Measurements from ENCODE around the gene EPS8L3. TPM values are rescaled to one million over a fixed set of nuclear protein-coding genes. Genes with fewer than 3 reads are reported as not detected.

EPS8L3 gene
- polyA plus RNA-seq, 1 donor (not counting 4 experiments of a cell fraction or from before 2014, with no cell fraction given) = not detected

- Histone ChIP-seq H3K9ac (ENCODE audit: control insufficient read depth, extremely low read depth, insufficient read depth, low read length) (no peak overlapping the region), H3K9me1 (ENCODE audit: control insufficient read depth, extremely low read depth, insufficient read depth, low read length) (no peaks in the 10 kb centered on the region), H3K4me1 (ENCODE audit: control insufficient read depth, extremely low read depth, insufficient read depth, low read length) (peaks cover 18% of the 10 kb centered on the region), H3K9me3 (ENCODE audit: control insufficient read depth, low read depth, low read length) (no peaks in the 10 kb centered on the region), H3K79me2 (ENCODE audit: control insufficient read depth, insufficient read depth, low read length) (no peaks in the 10 kb centered on the region), H3K4me2 (ENCODE audit: control insufficient read depth, extremely low read depth, insufficient read depth, low read depth, low read length) (no peak overlapping the region), H3K27ac (ENCODE audit: control insufficient read depth, insufficient read depth, low read length) (no peak overlapping the region), H3K36me3 (ENCODE audit: control insufficient read depth in 2 of 2, extremely low read depth in 1 of 2, insufficient read depth in 2 of 2, low read length in 2 of 2) (no peaks in the 10 kb centered on the region), H3K4me3 (ENCODE audit: control insufficient read depth in 2 of 3, extremely low read depth in 1 of 3, insufficient read depth in 2 of 3, low read depth in 1 of 3, low read length in 3 of 3) (no peak overlapping the region), H2AFZ (ENCODE audit: control insufficient read depth, low read length) (no peak overlapping the region), H4K20me1 (ENCODE audit: control insufficient read depth, extremely low read depth, insufficient read depth, low read length) (no peaks in the 10 kb centered on the region), H3K27me3 (ENCODE audit: control insufficient read depth, extremely low read depth, insufficient read depth, low read length) (no peaks in the 10 kb centered on the region)
- FAIRE-seq (no peak), DNase-seq (ENCODE audit: low read depth, low spot score) (no peak)
- TF ChIP-seq CTCF (optimal IDR thresholded peaks at IDR 0.05 in 1 of 3, IDR thresholded peaks at IDR 0.05 in 1 of 3, conservative IDR thresholded peaks at IDR 0.05 in 1 of 3; ENCODE audit: extremely low read depth in 1 of 3, insufficient read depth in 2 of 3, low read length in 3 of 3) (no peak), EZH2 (IDR thresholded peaks at IDR 0.05; ENCODE audit: low read length) (no peak)
- dilution Hi-C loops (cut with MboI; ENCODE audit: extremely low pct_ligation_motif_present, low sequenced_read_pairs) = no loop called here
Observed at GRCh38 chr1:109722908-109723691, 40.6 kb downstream of the EPS8L3 start.

GRCh38 chr1:109721971-109722370 is 41.8 kb downstream of the EPS8L3 start:
- no peak overlapping the region for H3K4me2 ChIP-seq (ENCODE audit: control insufficient read depth, extremely low read depth, insufficient read depth, low read depth, low read length)
- dilution Hi-C loops (cut with MboI; ENCODE audit: extremely low pct_ligation_motif_present, low sequenced_read_pairs) = no loop called here
- H3K79me2 ChIP-seq (ENCODE audit: control insufficient read depth, insufficient read depth, low read length) = no peaks in the 10 kb centered on the region
- no peaks in the 10 kb centered on the region for H3K9me3 ChIP-seq (ENCODE audit: control insufficient read depth, low read depth, low read length)
- no peaks in the 10 kb centered on the region for H3K9me1 ChIP-seq (ENCODE audit: control insufficient read depth, extremely low read depth, insufficient read depth, low read length)
- H2AFZ ChIP-seq (ENCODE audit: control insufficient read depth, low read length) = no peak overlapping the region
- H3K4me1 ChIP-seq (ENCODE audit: control insufficient read depth, extremely low read depth, insufficient read depth, low read length) = peaks cover 29% of the 10 kb centered on the region
- H3K27me3 ChIP-seq (ENCODE audit: control insufficient read depth, extremely low read depth, insufficient read depth, low read length) = no peaks in the 10 kb centered on the region
- H3K27ac ChIP-seq (ENCODE audit: control insufficient read depth, insufficient read depth, low read length) = no peak overlapping the region
- H3K9ac ChIP-seq (ENCODE audit: control insufficient read depth, extremely low read depth, insufficient read depth, low read length) = no peak overlapping the region
- no peak for FAIRE-seq
- DNase-seq (ENCODE audit: low read depth, low spot score) = no peak
- H3K36me3 ChIP-seq (ENCODE audit: control insufficient read depth in 2 of 2, extremely low read depth in 1 of 2, insufficient read depth in 2 of 2, low read length in 2 of 2) = no peaks in the 10 kb centered on the region
- TF ChIP-seq EZH2 (IDR thresholded peaks at IDR 0.05; ENCODE audit: low read length) = no peak
- no peaks in the 10 kb centered on the region for H4K20me1 ChIP-seq (ENCODE audit: control insufficient read depth, extremely low read depth, insufficient read depth, low read length)
- no peak overlapping the region for H3K4me3 ChIP-seq (ENCODE audit: control insufficient read depth in 2 of 3, extremely low read depth in 1 of 3, insufficient read depth in 2 of 3, low read depth in 1 of 3, low read length in 3 of 3)

All from keratinocyte (primary cell).